ENCODE results near the gene LAPTM4A.
"Not testable (repeated sequence)": the region's sequence is repeated elsewhere in the genome, so short reads cannot be mapped to it uniquely, and the experiment has no call there.

LAPTM4A gene

DNA sequence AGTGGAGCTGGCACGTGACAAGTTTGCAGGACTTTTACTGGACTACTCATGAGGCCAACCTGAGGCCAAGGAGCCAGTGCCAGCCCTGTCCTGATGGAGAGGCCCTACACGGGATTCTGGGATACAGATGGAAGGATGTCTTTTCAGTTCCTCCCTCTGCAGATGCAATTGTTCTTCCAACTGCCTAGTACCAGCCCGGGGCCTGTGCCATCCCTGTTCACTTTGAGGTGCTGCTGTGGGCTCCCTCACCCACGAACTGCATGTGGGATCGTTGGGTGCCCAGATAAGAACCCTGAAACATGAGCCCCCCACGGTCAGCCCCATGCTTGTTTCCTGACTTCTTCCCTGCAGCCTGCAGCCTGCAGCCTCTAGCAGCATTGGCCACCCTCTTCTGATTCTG, 25.3 kb upstream of the LAPTM4A start:
- H3K36me3 ChIP-seq (ENCODE audit: control insufficient read depth, insufficient read depth, low read length) = no peaks in the 10 kb centered on the region
- no peak overlapping the region for H3K4me3 ChIP-seq (ENCODE audit: low read length)
- peaks cover 3% of the 10 kb centered on the region; the same call in 1 of the 2 replicates for H3K4me1 ChIP-seq (ENCODE audit: control insufficient read depth, insufficient read depth, low read length)
- no peaks in the 10 kb centered on the region for H3K27me3 ChIP-seq (ENCODE audit: control insufficient read depth, insufficient read depth, low read length)
- no peaks in the 10 kb centered on the region for H3K9me3 ChIP-seq (ENCODE audit: control insufficient read depth, insufficient read depth, low read length)
- no CpG with 5 or more reads among the region's 6 CpGs for WGBS (ENCODE audit: insufficient coverage, insufficient read length)
- no peak overlapping the region for H3K27ac ChIP-seq (ENCODE audit: low read length)
- DNase-seq (ENCODE audit: low read depth, low spot score) = no peak

DNA sequence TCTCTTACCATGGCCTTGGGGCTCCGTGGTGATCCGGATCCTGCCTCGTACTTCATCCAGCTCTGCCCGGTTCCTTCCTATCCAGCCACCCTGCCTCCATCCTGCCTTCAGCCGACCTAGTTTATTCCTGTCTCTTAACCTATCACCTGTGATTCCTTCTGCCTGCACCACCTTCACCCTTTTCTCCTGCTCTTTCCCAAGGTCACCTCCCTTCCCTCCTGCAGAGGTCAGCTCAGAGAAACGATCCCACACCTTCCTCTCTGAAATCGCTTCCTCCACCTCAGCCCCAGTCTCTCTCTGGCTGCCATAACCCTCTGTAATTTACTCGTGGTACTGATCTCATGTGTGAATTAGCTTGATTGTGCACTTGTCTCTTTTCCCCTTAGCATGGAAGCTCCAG, 23.5 kb upstream of the LAPTM4A start:
- 0 out of 2 replicates have a peak, but pooled peaks cover 2% of the 10 kb centered on the region for H3K4me1 ChIP-seq (ENCODE audit: control insufficient read depth, insufficient read depth, low read length)
- no peak overlapping the region for H3K4me3 ChIP-seq (ENCODE audit: low read length)
- DNase-seq (ENCODE audit: low read depth, low spot score) = no peak
- H3K27me3 ChIP-seq (ENCODE audit: control insufficient read depth, insufficient read depth, low read length) = no peaks in the 10 kb centered on the region
- no peak overlapping the region for H3K27ac ChIP-seq (ENCODE audit: low read length)
- no peaks in the 10 kb centered on the region for H3K36me3 ChIP-seq (ENCODE audit: control insufficient read depth, insufficient read depth, low read length)
- no peaks in the 10 kb centered on the region for H3K9me3 ChIP-seq (ENCODE audit: control insufficient read depth, insufficient read depth, low read length)
- WGBS (ENCODE audit: insufficient coverage, insufficient read length) = no CpG with 5 or more reads among the region's 8 CpGs

DNA sequence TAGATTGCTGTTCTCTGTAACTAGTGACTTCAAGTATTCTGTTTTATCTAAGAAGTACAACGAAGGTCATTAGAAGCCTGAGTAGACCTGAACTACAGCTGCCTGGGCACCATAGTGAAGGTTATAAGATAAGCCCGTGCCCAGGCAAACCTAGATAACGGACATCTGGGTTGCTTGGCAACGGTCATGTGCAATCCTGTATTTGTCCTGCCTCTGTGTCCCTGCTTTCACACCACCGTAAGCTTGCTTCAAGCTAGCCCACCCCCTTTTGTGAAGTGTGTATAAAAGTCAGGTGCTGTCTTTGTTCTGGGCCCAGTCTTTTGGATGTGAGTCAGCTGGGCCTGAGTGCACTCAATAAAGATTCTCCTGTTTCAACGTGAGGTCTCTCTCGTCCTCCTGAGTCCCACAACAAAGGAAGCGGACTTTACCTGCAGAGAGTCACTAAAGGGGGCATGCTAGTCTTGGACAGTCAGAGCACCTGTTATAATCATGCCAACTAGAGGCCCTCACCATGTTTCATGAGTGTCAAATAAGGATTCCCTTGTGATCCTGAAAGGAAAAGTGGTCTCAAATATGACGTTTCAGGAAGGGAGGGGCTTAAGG, 22.7 kb upstream of the LAPTM4A start:
- H3K27ac ChIP-seq (ENCODE audit: low read length); H3K9me3 ChIP-seq (ENCODE audit: control insufficient read depth, insufficient read depth, low read length); H3K4me3 ChIP-seq (ENCODE audit: low read length); H3K27me3 ChIP-seq (ENCODE audit: control insufficient read depth, insufficient read depth, low read length); H3K4me1 ChIP-seq (ENCODE audit: control insufficient read depth, insufficient read depth, low read length); DNase-seq (ENCODE audit: low read depth, low spot score); H3K36me3 ChIP-seq (ENCODE audit: control insufficient read depth, insufficient read depth, low read length): not testable (repeated sequence)
- no CpG with 5 or more reads among the region's 9 CpGs for WGBS (ENCODE audit: insufficient coverage, insufficient read length)

DNA sequence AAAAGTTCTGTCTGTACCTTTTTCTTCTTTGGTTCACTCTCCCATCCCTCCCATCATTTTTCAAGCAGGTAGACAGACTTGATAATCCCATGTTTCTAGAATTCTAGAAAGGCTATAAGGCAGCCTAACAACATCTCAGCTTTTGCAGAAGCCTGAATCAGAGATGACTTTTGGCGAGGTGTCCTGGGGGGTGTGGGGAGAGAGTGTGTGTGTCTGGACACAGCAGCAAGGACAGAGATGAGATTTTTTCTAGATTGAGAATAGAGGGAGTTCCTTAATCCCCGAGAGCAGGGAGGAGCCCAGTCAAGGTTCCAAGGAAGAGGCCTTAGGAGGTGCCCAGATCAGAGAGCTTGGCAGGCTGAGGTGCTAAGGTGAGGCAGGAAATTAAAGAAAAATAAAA, 22.0 kb upstream of the LAPTM4A start:
- Histone ChIP-seq H3K27me3 (ENCODE audit: control insufficient read depth, insufficient read depth, low read length) (no peaks in the 10 kb centered on the region), H3K4me1 (ENCODE audit: control insufficient read depth, insufficient read depth, low read length) (0 out of 2 replicates have a peak, but pooled peaks cover 2% of the 10 kb centered on the region), H3K9me3 (ENCODE audit: control insufficient read depth, insufficient read depth, low read length) (no peaks in the 10 kb centered on the region), H3K4me3 (ENCODE audit: low read length) (no peak overlapping the region), H3K27ac (ENCODE audit: low read length) (no peak overlapping the region), H3K36me3 (ENCODE audit: control insufficient read depth, insufficient read depth, low read length) (no peaks in the 10 kb centered on the region)
- no CpG with 5 or more reads among the region's 2 CpGs for WGBS (ENCODE audit: insufficient coverage, insufficient read length)
- DNase-seq (ENCODE audit: low read depth, low spot score) = no peak

DNA sequence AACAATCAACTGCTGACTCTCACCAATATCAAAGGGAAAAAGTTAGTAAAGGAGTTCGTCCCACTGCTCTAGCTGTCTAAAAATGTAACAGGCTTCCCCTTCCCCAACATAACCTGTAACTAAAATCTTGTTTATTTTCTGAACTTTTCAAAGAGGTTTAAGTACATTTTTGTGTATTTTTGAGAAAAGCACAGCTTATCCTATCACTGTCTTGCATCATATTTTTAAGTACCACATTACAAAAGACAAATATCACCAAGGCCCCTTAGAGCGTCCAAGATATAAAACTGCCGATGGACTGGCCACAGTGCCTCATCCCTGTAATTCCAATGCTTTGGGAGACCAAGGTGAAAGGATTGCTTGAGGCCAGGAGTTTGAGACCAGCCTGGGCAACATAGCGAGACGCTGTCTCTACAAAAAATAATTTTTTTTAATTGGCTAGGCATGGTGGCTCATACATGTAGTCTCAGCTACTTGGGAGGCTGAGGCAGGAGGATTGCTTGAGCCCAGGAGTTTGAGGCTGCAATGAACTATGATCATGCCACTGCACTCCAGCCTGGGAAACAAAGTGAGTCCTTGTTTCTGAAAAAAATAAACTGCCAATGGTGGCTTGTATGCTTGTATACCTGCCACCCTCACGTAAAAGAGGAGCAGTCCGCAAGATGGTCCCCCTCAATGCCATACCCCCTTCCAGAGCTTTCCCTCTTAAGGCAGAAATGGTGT, 21.2 kb upstream of the LAPTM4A start:
- H3K36me3 ChIP-seq (ENCODE audit: control insufficient read depth, insufficient read depth, low read length) = no peaks in the 10 kb centered on the region
- H3K4me1 ChIP-seq (ENCODE audit: control insufficient read depth, insufficient read depth, low read length) = 0 out of 2 replicates have a peak, but pooled peaks cover 2% of the 10 kb centered on the region
- no peaks in the 10 kb centered on the region for H3K27me3 ChIP-seq (ENCODE audit: control insufficient read depth, insufficient read depth, low read length)
- no peak overlapping the region for H3K27ac ChIP-seq (ENCODE audit: low read length)
- no peak for DNase-seq (ENCODE audit: low read depth, low spot score)
- WGBS (ENCODE audit: insufficient coverage, insufficient read length) = no CpG with 5 or more reads among the region's 7 CpGs
- H3K9me3 ChIP-seq (ENCODE audit: control insufficient read depth, insufficient read depth, low read length) = no peaks in the 10 kb centered on the region
- no peak overlapping the region for H3K4me3 ChIP-seq (ENCODE audit: low read length)

DNA sequence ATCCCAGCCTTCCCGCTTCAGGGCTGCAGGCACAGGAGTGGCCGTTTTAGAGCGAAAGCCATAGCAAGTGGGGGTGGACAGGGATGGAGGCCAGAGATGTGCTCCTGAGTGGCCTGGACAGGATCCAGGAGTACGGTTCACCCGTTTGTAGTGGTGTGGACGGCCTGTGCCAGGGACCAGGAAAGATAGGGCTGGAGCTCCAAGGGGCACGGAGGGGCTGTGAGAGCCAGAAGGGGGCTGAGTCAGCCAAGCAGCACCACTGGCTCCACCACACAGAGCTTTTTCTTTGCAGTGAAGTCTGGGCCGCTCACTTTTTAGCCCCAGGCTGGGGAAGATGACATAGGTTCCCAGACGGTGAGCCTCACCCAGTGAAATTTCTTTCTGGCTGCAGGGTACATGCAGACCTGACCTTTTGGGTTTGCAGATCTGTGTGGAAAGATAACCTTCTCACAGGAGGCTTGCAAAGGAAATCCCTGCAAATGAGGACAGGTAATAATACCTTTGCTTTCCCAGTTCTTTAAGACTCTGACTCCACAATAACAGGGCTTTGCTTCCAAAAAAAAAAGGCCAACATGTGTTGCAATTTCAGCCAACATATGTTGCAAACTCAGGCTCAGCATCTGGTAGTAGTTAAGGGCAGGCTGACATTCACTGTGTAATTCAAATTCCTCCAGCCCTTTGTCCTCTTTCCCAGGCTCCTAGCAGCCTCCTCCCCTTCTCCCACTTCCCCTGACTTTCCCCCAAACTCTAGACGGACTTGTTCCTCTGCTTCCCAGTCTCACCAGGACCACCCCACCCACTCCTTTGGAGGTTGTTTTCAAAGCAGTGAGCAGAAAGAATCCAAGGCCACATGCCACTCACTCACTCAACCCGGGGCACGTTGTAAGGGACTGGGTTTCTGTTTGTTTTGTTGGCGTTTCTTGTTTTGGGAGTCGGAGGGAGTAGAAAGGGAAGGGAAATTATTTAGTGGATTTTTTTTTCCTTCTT, 20.3 kb upstream of the LAPTM4A start:
- no CpG with 5 or more reads among the region's 14 CpGs for WGBS (ENCODE audit: insufficient coverage, insufficient read length)
- no peak overlapping the region for H3K4me3 ChIP-seq (ENCODE audit: low read length)

DNA sequence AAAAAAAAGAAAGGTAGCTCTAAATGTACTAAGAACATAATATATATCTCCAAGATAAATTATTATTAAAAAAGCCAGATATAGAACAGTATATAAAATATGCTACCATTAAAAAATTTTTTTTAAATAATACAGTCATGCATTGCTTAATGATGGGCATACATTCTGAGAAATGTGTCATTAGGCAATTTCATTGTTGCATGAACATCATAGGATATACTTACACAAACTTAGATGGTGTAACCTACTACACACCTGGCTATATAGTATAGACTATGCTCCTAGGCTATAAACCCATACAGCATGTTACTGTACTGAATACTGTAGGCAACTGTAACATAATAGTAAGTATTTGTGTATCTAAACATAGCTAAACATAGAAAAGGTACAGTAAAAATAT, 18.3 kb upstream of the LAPTM4A start:
- Histone ChIP-seq H3K27me3 (ENCODE audit: control insufficient read depth, insufficient read depth, low read length) (no peaks in the 10 kb centered on the region), H3K9me3 (ENCODE audit: control insufficient read depth, insufficient read depth, low read length) (no peaks in the 10 kb centered on the region), H3K4me1 (ENCODE audit: control insufficient read depth, insufficient read depth, low read length) (0 out of 2 replicates have a peak, but pooled peaks cover 2% of the 10 kb centered on the region), H3K36me3 (ENCODE audit: control insufficient read depth, insufficient read depth, low read length) (no peaks in the 10 kb centered on the region), H3K27ac (ENCODE audit: low read length) (no peak overlapping the region), H3K4me3 (ENCODE audit: low read length) (no peak overlapping the region)
- DNase-seq (ENCODE audit: low read depth, low spot score) = no peak

More for the DNA sequence above, 20.3 kb upstream of the LAPTM4A start:
- H3K36me3 ChIP-seq (ENCODE audit: control insufficient read depth, insufficient read depth, low read length) = no peaks in the 10 kb centered on the region
- 0 out of 2 replicates have a peak, but pooled peaks cover 2% of the 10 kb centered on the region for H3K4me1 ChIP-seq (ENCODE audit: control insufficient read depth, insufficient read depth, low read length)
- H3K27ac ChIP-seq (ENCODE audit: low read length) = no peak overlapping the region
- no peak for DNase-seq (ENCODE audit: low read depth, low spot score)
- H3K27me3 ChIP-seq (ENCODE audit: control insufficient read depth, insufficient read depth, low read length) = no peaks in the 10 kb centered on the region
- H3K9me3 ChIP-seq (ENCODE audit: control insufficient read depth, insufficient read depth, low read length) = no peaks in the 10 kb centered on the region

DNA sequence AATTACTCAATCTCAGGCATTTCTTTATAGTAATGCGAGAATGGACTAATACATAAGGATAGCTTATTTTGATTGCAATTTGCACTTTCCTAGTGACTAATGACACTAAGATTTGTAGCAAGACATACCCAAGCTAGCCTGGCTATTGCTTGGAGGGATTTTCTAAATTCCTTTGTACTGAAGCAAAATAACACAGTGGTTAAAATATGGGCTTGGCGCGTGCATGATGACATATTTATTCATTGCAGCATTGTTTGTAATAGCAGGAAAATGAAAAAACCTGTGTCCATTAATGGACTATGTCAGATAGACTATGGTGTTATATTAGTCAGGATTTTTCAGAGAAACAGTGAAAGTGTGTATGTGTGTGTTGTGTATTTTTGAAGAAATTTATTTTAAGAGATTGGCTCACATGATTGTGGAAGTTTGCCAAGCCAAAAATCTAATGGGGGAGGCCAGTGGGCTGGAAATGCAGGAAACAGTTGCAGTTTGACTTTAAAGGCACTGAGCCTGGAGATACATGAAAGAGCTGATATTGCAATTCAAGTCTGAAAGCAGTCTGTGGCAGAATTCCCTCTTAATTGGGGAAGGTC, 16.7 kb upstream of the LAPTM4A start:
- whole genome bisulfite sequencing (ENCODE audit: insufficient coverage, insufficient read length) = no CpG with 5 or more reads among the region's 3 CpGs
- Histone ChIP-seq H3K9me3 (ENCODE audit: control insufficient read depth, insufficient read depth, low read length) (no peaks in the 10 kb centered on the region), H3K4me3 (ENCODE audit: low read length) (no peak overlapping the region), H3K4me1 (ENCODE audit: control insufficient read depth, insufficient read depth, low read length) (0 out of 2 replicates have a peak, but pooled peaks cover 2% of the 10 kb centered on the region), H3K36me3 (ENCODE audit: control insufficient read depth, insufficient read depth, low read length) (no peaks in the 10 kb centered on the region), H3K27me3 (ENCODE audit: control insufficient read depth, insufficient read depth, low read length) (no peaks in the 10 kb centered on the region), H3K27ac (ENCODE audit: low read length) (no peak overlapping the region)
- no peak for DNase-seq (ENCODE audit: low read depth, low spot score)

DNA sequence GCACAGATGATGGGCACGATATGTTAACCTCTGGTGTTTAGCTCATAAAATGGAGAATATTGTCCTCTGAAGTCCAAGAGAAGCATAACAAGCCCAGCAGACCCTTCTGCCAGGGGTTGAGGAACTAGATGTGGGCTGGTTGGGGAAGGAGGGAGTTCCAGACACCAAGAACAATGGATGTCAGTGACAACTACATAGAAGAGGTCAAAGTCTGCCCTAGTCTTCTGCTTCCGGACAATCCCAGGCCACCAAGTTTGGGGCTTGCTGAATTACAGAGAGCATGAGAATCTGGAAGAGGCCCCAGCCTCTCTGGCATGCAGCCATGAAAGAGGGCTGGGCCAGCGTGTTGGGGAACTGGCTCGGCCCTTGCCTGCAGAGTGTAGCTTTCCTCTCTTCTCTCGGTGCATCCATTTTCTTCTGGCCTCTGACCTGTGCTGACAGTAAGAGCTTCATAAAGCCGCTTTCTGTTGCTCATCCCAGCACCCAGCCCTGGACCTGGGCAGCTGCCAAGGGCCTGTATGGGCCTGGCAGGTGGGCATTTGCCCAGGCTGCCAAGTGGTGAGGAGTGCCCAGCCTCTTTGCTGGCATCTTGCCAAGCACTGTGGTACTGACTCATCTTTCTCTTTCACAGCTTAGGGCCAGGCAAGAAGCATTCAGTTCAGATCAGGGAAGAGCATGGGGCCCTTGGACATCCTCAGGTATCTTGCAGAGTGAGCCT, 14.6 kb upstream of the LAPTM4A start:
- H3K4me3 ChIP-seq (ENCODE audit: low read length) = no peak overlapping the region
- WGBS (ENCODE audit: insufficient coverage, insufficient read length) = no CpG with 5 or more reads among the region's 6 CpGs
- DNase-seq (ENCODE audit: low read depth, low spot score) = no peak
- no peak overlapping the region for H3K27ac ChIP-seq (ENCODE audit: low read length)
- no peaks in the 10 kb centered on the region for H3K9me3 ChIP-seq (ENCODE audit: control insufficient read depth, insufficient read depth, low read length)
- H3K4me1 ChIP-seq (ENCODE audit: control insufficient read depth, insufficient read depth, low read length) = peaks cover 1% of the 10 kb centered on the region; the same call in 1 of the 2 replicates
- no peaks in the 10 kb centered on the region for H3K27me3 ChIP-seq (ENCODE audit: control insufficient read depth, insufficient read depth, low read length)
- no peaks in the 10 kb centered on the region for H3K36me3 ChIP-seq (ENCODE audit: control insufficient read depth, insufficient read depth, low read length)
